Right lobe of liver (tissue), 6 donors: ENCODE data around the gene GFI1B. TPM values are rescaled to one million over a fixed set of nuclear protein-coding genes. Genes with fewer than 3 reads are reported as not detected.

Experiments used
- ATAC-seq, 4 donors: fragments of 200-7000 bp; cut with Tn5 transposase; one replicate each; pipeline ENCODE4 v1.9.1; 2020; ENCODE audit warnings: mild to moderate bottlenecking in 4 of 4, moderate library complexity in 4 of 4
- DNase-seq, 3 donors: peaks; one replicate each; pipeline ENCODE4 v3.0.0-alpha.2; 2020
- H3K27ac ChIP-seq, 3 donors: fragments of 200-600 bp; one replicate each; pipeline ENCODE4 v1.8.0; 2022
- H3K27me3 ChIP-seq, 2 donors: fragments of 200-600 bp; one replicate each; pipeline ENCODE4 v1.8.0; 2022
- H3K36me3 ChIP-seq, 4 donors: fragments of 200-600 bp; sonication (generic) in 1 of 4; one replicate each; pipeline versions ENCODE4 v1.5.1 to v1.8.0; 2017 to 2022; ENCODE audit warnings: control low read depth in 1 of 4
- H3K4me1 ChIP-seq, 4 donors: fragments of 200-600 bp; sonication (generic) in 1 of 4; one replicate each; pipeline versions ENCODE4 v1.5.1 to v1.8.0; 2017 to 2022; ENCODE audit warnings: control low read depth in 1 of 4
- H3K4me3 ChIP-seq, 3 donors: fragments of 200-600 bp; one replicate each; pipeline ENCODE4 v1.8.0; 2022
- H3K9me3 ChIP-seq, 4 donors: fragments of 200-600 bp; sonication (generic) in 1 of 4; one replicate each; pipeline versions ENCODE4 v1.5.1 to v1.8.0; 2017 to 2022; ENCODE audit warnings: control low read depth in 1 of 4
- POLR2A ChIP-seq: fragments of 450-650 bp; IDR thresholded peaks from one replicate; pipeline ENCODE4 v1.6.1; 2017; ENCODE audit warnings: antibody characterized with exemption, mild to moderate bottlenecking
- WGBS: methylation state at CpG from one replicate; pipeline ENCODE4 v1.1.6; 2018; ENCODE audit warnings: low coverage, low lambda C conversion rate; ENCODE audit not compliant: insufficient coverage; ENCODE audit errors: missing lambda C conversion rate; 5-methylcytosine and 5-hydroxymethylcytosine counted together
- intact Hi-C, 2 donors: fragments of 100-400 bp; cut with DNase I; formaldehyde crosslinking; loops; one replicate each; pipeline versions ENCODE4 v1.11.2 to v1.14.1; 2022
- total RNA-seq, 6 experiments: library from RNA; depleted of rRNA in 2 of 6; stranded (reverse); fragments of >200 nt in 2 of 6; fragmentation: NEBNext Ultra II Directional in 3 of 6; extraction: Animal tissue kit (Norgen Biotek cat#: 25700) in 3 of 6; gene quantifications; one replicate each; pipeline versions ENCODE4 v1.1.0 to v1.2.4, GENCODE V29; 2016 to 2023
- TF ChIP-seq, protein P1 (sequence below), 4 donors: fragments of 200-600 bp in 3 of 4; fragments of 450-650 bp in 1 of 4; IDR thresholded peaks; one replicate each; pipeline versions ENCODE4 v1.5.1 to v1.8.0; 2016 to 2022; ENCODE audit warnings: antibody characterized with exemption in 4 of 4, mild to moderate bottlenecking in 2 of 4
- donor health status: DM: no; HTN: yes; CAD: no.
- donor health status: DM: no; HTN: no; CAD: no.
- donor health status: DM: no; HTN: no; CAD: no.
- donor health status: DM: no; HTN: yes; CAD: no.
- donor health status: DM: no; HTN: yes; CAD: no.

Gene GFI1B
- total RNA-seq, 6 experiments from 2014 or later = 0.24 to 0.64 (median 0.39) TPM; not detected in 3

- Histone ChIP-seq H3K4me3 (no peak overlapping the region), H3K36me3 (no peaks in the 10 kb centered on the region), H3K9me3 (no peaks in the 10 kb centered on the region), H3K4me1 (no peaks in the 10 kb centered on the region), H3K27ac (no peak overlapping the region), H3K27me3 (no peaks in the 10 kb centered on the region)
- intact Hi-C loops = no loop called here
- WGBS = 46% methylated on average over 5 of the region's 11 CpGs
- ATAC-seq (no peak), DNase-seq (no peak)
- no peak for TF ChIP-seq POLR2A
- TF ChIP-seq, protein P1, sequence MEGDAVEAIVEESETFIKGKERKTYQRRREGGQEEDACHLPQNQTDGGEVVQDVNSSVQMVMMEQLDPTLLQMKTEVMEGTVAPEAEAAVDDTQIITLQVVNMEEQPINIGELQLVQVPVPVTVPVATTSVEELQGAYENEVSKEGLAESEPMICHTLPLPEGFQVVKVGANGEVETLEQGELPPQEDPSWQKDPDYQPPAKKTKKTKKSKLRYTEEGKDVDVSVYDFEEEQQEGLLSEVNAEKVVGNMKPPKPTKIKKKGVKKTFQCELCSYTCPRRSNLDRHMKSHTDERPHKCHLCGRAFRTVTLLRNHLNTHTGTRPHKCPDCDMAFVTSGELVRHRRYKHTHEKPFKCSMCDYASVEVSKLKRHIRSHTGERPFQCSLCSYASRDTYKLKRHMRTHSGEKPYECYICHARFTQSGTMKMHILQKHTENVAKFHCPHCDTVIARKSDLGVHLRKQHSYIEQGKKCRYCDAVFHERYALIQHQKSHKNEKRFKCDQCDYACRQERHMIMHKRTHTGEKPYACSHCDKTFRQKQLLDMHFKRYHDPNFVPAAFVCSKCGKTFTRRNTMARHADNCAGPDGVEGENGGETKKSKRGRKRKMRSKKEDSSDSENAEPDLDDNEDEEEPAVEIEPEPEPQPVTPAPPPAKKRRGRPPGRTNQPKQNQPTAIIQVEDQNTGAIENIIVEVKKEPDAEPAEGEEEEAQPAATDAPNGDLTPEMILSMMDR (IDR thresholded peaks at IDR 0.05) = no peak
These were observed 5.2 kb downstream of the GFI1B start for GRCh38 chr9:132983491-132984201.

DNA sequence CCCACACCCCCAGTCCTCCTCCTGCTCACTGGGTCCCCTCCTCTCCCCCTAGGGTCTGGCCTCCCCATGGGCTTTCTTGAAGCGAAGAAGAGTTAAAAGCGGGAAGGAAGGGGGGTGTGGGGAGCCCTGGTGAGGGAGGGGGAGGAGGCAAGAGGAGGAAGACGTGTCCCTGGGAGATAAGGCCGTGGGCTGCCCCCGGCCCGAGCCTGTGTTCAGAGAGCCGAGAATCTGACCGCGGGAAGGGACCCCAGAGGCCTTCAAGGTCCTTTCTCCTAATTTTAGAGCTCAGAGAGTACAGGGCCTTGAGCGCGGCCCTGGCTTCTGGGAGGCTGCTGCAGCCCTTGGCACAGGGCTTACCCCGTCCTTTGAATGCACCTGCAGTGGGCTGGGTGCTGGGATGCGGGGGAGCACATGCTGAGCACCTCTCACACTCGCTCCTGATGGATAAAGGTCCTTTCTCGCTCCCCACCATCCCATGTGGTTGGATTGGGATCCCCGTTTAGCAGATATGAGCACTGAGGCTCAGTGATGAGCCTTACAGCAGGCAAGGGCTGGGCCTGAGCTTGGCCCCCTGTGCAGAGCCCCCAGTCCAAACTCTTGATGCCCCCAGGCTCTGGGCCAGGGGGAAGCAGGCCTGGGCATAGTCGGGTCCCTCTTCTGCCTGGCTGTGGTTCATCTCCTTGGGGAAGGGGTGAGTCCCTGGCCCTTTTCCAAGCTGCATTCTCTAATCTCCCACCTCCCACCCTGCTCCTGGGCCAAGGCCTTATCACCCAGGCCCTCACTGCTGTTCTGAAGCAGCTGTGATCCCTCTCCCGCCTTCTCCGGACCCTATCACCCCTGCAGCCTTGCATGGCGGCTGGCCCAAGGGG lies 5.9 kb downstream of the GFI1B start:
- H3K9me3 ChIP-seq = no peaks in the 10 kb centered on the region
- 66% methylated on average over 4 of the region's 20 CpGs for WGBS
- no peak overlapping the region for H3K27ac ChIP-seq
- H3K36me3 ChIP-seq = no peaks in the 10 kb centered on the region
- TF ChIP-seq, protein P1 (IDR thresholded peaks at IDR 0.05) = no peak
- no peak for TF ChIP-seq POLR2A
- ATAC-seq (no peak), DNase-seq (no peak)
- no peak overlapping the region for H3K4me3 ChIP-seq
- intact Hi-C loops = no loop called here
- no peaks in the 10 kb centered on the region for H3K27me3 ChIP-seq
- H3K4me1 ChIP-seq = no peaks in the 10 kb centered on the region

DNA sequence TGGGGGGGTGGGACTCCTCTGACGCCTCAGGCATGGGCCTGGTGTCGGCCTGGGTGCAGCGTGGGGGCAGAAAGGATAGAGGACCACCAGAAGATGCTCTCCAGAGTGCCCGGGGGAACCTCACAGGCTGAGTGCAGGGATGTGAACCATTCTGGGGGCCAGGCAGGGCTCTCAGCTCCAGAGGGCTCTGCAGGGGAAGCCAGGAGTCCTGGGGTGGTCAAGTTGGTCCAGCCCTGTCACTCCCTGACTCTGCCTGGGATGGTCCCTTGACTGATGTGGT lies 6.5 kb downstream of the GFI1B start:
- ATAC-seq (no peak), DNase-seq (no peak)
- Histone ChIP-seq H3K27me3 (no peaks in the 10 kb centered on the region), H3K4me1 (no peaks in the 10 kb centered on the region), H3K4me3 (no peak overlapping the region), H3K36me3 (no peaks in the 10 kb centered on the region), H3K9me3 (no peaks in the 10 kb centered on the region), H3K27ac (no peak overlapping the region)
- intact Hi-C loops = no loop called here
- 23% methylated on average over 3 of the region's 4 CpGs for whole genome bisulfite sequencing
- TF ChIP-seq, protein P1 (IDR thresholded peaks at IDR 0.05) = no peak
- no peak for TF ChIP-seq POLR2A

DNA sequence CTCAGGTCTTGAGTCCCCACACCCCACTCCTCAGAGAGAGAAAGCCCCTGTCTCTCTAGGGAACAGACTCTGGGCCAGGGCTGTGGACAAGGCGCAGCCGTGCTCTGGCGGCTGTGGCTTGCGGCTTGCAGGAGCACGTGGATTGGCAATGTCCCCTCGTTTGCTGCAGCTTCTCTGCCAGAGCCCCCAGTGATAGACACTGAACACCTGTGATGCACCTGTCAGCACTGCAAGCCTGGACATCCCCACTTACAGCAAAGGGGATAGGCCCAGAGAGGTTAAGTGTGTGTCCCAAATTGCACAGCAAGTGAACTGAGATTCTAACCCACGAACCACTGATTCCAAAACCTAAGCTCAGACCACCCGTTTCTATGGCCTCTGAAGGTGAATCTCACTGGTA lies 7.0 kb downstream of the GFI1B start:
- WGBS = 39% methylated on average over 2 of the region's 8 CpGs
- H3K9me3 ChIP-seq = no peaks in the 10 kb centered on the region
- H3K27me3 ChIP-seq = no peaks in the 10 kb centered on the region
- H3K4me1 ChIP-seq = no peaks in the 10 kb centered on the region
- H3K4me3 ChIP-seq = no peak overlapping the region
- DNase-seq = no peak
- TF ChIP-seq POLR2A = no peak
- TF ChIP-seq, protein P1 (IDR thresholded peaks at IDR 0.05) = no peak
- H3K27ac ChIP-seq = no peak overlapping the region
- no peak for ATAC-seq
- H3K36me3 ChIP-seq = no peaks in the 10 kb centered on the region
- intact Hi-C loops = no loop called here
